GM12864 (cell line): ENCODE measurements around the gene WIF1.

ENCODE experiments used
- DNase-seq: peaks from one replicate; pipeline ENCODE4 v3.0.0-alpha.2; 2011; ENCODE audit warnings: low read depth
- H3K4me3 ChIP-seq: 2 replicates; pipeline ENCODE4 v1.5.1; 2011; ENCODE audit warnings: mild to moderate bottlenecking, low read depth, low read length, control low read depth
- TF ChIP-seq, protein P1 (sequence below): IDR thresholded peaks from 2 replicates; pipeline ENCODE4 v1.5.1; 2011; ENCODE audit warnings: low read depth, mild to moderate bottlenecking, moderate library complexity, low read length, control low read depth, inconsistent platforms; ENCODE audit errors: missing control alignments

Gene WIF1

DNA sequence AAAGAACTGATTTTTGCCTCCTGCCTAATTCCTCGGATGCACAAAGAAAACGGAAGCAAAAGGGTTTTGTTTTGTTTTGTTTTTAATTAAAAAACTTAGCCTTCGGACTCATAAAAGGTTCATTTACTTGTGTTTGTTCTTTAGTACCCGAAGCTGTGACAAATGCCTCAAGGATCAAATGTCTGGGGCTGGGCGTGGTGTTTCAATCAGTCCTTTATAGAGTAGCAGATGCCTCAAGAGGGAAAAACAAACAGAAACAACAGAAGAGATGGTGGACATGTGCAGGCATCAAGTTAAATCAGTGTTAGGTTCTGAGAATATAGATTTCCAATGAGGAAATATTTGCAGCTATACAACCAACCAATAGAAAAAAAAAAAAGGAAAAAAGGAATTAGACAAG is 1.6 kb upstream of the WIF1 start:
- no peak for DNase-seq
- TF ChIP-seq, protein P1, sequence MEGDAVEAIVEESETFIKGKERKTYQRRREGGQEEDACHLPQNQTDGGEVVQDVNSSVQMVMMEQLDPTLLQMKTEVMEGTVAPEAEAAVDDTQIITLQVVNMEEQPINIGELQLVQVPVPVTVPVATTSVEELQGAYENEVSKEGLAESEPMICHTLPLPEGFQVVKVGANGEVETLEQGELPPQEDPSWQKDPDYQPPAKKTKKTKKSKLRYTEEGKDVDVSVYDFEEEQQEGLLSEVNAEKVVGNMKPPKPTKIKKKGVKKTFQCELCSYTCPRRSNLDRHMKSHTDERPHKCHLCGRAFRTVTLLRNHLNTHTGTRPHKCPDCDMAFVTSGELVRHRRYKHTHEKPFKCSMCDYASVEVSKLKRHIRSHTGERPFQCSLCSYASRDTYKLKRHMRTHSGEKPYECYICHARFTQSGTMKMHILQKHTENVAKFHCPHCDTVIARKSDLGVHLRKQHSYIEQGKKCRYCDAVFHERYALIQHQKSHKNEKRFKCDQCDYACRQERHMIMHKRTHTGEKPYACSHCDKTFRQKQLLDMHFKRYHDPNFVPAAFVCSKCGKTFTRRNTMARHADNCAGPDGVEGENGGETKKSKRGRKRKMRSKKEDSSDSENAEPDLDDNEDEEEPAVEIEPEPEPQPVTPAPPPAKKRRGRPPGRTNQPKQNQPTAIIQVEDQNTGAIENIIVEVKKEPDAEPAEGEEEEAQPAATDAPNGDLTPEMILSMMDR: no peak
- H3K4me3 ChIP-seq: no peak overlapping the region

DNA sequence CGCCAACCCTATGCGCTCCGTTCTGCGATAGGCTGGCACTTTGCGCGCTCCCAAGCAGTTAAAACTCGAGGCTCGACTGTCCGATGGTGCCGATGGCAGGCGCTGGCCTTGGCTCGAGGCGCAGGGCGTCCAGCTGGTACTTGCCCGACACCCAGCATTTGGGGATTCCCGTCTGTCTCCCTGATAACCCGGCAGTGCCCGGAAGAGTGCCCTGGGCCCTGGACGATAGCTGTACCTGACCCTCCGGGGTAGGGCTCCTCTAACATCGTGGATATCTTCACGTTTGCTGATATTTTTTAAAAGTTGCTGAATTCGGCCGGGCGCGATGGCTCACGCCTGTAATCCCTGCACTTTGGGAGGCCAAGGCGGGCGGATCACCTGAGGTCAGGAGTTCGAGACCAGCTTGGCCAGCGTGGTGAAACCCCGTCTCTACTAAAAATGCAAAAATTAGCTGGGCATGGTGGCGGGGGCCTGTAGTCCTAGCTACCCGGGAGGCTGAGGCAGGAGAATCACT is 908 bp upstream of the WIF1 start:
- no peak for DNase-seq
- TF ChIP-seq, protein P1: no peak
- H3K4me3 ChIP-seq: no peak overlapping the region

DNA sequence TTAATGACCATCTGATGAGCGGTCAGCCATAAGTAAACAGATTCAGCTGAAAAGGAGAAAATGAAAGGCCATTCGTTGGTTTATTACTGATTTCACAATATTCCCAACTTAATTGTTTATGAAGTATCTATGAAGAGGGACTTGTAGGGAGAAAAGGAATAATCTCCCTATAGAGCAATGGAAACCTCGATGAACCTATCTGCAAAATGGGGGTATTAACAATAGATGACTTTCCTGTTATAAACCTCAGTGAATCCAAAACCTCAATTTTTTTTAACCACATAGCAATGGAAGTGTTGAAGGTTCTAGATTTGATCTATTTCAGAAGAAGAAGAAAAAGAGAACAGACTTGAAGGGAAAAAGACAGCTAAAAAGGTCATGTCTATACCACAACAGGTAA is 2.0 kb downstream of the WIF1 start:
- no peak for DNase-seq
- no peak overlapping the region for H3K4me3 ChIP-seq
- TF ChIP-seq, protein P1: no peak

DNA sequence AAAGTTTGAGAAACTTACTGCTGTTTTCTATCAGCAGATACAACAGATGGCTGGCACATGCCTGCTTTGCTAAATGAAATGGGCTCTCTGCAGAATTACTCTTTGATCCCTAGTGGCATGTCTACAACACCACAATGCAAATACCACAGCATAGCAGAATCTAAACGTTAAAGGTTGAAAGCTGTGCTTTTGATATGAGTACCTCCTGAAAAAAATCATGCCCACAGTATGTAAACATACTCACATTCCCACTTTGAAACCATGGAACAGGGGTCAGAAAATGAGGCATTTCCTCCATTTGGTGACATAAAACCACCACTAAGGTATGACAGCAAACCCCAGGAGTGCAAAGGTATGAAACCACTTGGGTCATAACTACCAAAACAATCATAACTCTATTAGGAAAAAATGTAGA is 7.5 kb downstream of the WIF1 start:
- H3K4me3 ChIP-seq: no peak overlapping the region
- TF ChIP-seq, protein P1: no peak
- DNase-seq: no peak

DNA sequence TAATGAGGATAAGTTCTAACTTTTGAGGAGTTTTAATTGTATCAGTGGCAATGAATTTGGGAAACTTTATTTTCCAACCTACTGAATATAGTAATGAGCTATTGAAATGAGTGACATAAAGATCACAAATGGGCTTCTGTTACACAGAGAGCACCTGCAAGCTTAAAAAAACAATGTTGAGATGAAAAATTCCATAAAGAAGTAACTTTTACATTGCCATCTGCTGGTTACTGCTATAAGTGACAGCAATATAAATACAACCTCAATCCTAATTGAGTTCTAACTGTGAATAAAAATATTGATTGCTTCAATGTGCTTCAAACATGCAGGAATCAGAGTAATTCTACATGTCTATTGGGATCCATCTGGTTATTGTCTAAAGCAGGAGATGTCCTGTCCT is 14.2 kb downstream of the WIF1 start:
- DNase-seq: no peak
- TF ChIP-seq, protein P1: peak; percentile 19

DNA sequence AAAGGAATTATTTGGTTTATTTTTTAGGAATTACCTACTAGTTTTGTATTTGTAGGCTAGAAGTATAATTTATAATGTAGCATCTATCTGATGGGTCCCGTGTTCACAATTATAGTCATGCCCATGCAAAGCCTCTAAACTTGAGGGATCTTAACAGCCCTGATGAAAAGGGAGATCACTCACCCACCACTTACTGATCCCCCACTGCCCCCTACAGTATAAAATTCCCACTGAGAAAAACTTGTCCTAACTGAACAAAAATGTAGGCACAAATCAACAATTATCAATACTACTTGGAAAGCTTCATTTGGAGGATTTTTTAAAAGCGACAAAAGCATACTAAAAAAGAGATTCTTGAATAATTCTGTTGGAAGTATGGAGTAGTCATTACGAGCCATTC is 21.0 kb downstream of the WIF1 start:
- H3K4me3 ChIP-seq: no peak overlapping the region
- DNase-seq: no peak
- TF ChIP-seq, protein P1: no peak

More for the DNA sequence above, 14.2 kb downstream of the WIF1 start:
- no peak overlapping the region for H3K4me3 ChIP-seq

DNA sequence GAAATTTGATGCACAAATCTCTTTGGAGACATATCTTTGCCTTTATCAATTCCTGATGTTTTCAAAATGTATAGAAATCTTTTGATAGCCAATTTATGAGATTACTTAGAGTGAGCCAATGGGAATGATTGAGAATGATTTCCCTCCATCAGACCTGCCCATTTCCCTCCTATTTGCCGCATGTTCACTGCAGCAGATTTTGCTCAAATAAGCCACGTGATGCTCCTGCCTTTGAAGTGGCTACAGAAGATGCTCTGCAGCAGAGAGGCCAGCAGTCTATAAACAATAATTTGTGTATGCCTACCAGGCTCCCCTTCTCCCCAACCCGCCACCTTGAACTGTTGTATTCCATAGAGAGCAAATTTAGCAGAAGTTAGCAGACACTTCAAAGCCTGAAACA is 21.9 kb downstream of the WIF1 start:
- TF ChIP-seq, protein P1: no peak
- DNase-seq: no peak
- no peak overlapping the region for H3K4me3 ChIP-seq
